HEK293T (cell line): ENCODE results near the gene HOXD11.

ENCODE experiments used
- CTCF ChIA-PET: fragments of 350-600 bp; formaldehyde crosslinking; extraction: SDS; loops from one replicate; lab custom pipeline; 2021; ENCODE audit warnings: antibody characterized with exemption, inconsistent platforms; lab: Yijun Ruan, JAX
- POLR2A ChIA-PET: fragments of 350-600 bp; formaldehyde crosslinking; extraction: SDS; loops from one replicate; lab custom pipeline; 2020; ENCODE audit warnings: antibody characterized with exemption, inconsistent platforms; lab: Yijun Ruan, JAX
- DNase-seq: peaks from one replicate; pipeline ENCODE4 v3.0.0; 2012; ENCODE audit warnings: mixed read lengths; ENCODE audit errors: extremely low spot score
- ARNT ChIP-seq: fragments of 450-650 bp; IDR thresholded peaks from 2 replicates; pipeline ENCODE4 v1.6.1; 2017; ENCODE audit warnings: mild to moderate bottlenecking
- BHLHE40 ChIP-seq: fragments of 450-650 bp; IDR thresholded peaks from 2 replicates; pipeline ENCODE4 v1.6.1; 2016; ENCODE audit warnings: mild to moderate bottlenecking, moderate library complexity, borderline replicate concordance
- CTBP1 ChIP-seq: fragments of 450-650 bp; IDR thresholded peaks from 2 replicates; pipeline ENCODE4 v1.6.1; 2016; ENCODE audit warnings: borderline replicate concordance
- ELF4 ChIP-seq: fragments of 450-650 bp; IDR thresholded peaks from 2 replicates; pipeline ENCODE4 v1.6.1; 2017; ENCODE audit warnings: antibody characterized with exemption
- FOXA1 ChIP-seq: fragments of 450-650 bp; IDR thresholded peaks from 2 replicates; pipeline ENCODE4 v1.6.1; 2016; ENCODE audit warnings: mild to moderate bottlenecking
- FOXK2 ChIP-seq: fragments of 450-650 bp; IDR thresholded peaks from 2 replicates; pipeline ENCODE4 v1.6.1; 2016; ENCODE audit warnings: mild to moderate bottlenecking
- FOXM1 ChIP-seq: fragments of 450-650 bp; IDR thresholded peaks from 2 replicates; pipeline ENCODE4 v1.6.1; 2017; ENCODE audit warnings: mild to moderate bottlenecking, borderline replicate concordance
- HDGF ChIP-seq: fragments of 450-650 bp; IDR thresholded peaks from 2 replicates; pipeline ENCODE4 v1.6.1; 2017; ENCODE audit warnings: antibody characterized with exemption, borderline replicate concordance
- L3MBTL2 ChIP-seq: fragments of 450-650 bp; conservative IDR thresholded peaks from 2 replicates; pipeline ENCODE4 v1.6.1; 2016; ENCODE audit warnings: mild to moderate bottlenecking
- LEF1 ChIP-seq: fragments of 450-650 bp; IDR thresholded peaks from 2 replicates; pipeline ENCODE4 v1.6.1; 2017; ENCODE audit warnings: mild to moderate bottlenecking, borderline replicate concordance
- NFRKB ChIP-seq: fragments of 450-650 bp; IDR thresholded peaks from 2 replicates; pipeline ENCODE4 v1.6.1; 2016; ENCODE audit warnings: mild to moderate bottlenecking, moderate library complexity
- SP1 ChIP-seq: fragments of 450-650 bp; IDR thresholded peaks from 2 replicates; pipeline ENCODE4 v1.6.1; 2017
- SUZ12 ChIP-seq: fragments of 450-650 bp; IDR thresholded peaks from 2 replicates; pipeline ENCODE4 v1.6.1; 2016; ENCODE audit warnings: mild to moderate bottlenecking
- TARDBP ChIP-seq: fragments of 450-650 bp; IDR thresholded peaks from 2 replicates; pipeline ENCODE4 v1.6.1; 2016
- ZNF384 ChIP-seq: fragments of 450-650 bp; IDR thresholded peaks from 2 replicates; pipeline ENCODE4 v1.6.1; 2016
- TF ChIP-seq, protein P1 (sequence below): fragments of 450-650 bp; IDR thresholded peaks from 2 replicates; pipeline ENCODE4 v1.6.1; 2016

HOXD11 gene

DNA sequence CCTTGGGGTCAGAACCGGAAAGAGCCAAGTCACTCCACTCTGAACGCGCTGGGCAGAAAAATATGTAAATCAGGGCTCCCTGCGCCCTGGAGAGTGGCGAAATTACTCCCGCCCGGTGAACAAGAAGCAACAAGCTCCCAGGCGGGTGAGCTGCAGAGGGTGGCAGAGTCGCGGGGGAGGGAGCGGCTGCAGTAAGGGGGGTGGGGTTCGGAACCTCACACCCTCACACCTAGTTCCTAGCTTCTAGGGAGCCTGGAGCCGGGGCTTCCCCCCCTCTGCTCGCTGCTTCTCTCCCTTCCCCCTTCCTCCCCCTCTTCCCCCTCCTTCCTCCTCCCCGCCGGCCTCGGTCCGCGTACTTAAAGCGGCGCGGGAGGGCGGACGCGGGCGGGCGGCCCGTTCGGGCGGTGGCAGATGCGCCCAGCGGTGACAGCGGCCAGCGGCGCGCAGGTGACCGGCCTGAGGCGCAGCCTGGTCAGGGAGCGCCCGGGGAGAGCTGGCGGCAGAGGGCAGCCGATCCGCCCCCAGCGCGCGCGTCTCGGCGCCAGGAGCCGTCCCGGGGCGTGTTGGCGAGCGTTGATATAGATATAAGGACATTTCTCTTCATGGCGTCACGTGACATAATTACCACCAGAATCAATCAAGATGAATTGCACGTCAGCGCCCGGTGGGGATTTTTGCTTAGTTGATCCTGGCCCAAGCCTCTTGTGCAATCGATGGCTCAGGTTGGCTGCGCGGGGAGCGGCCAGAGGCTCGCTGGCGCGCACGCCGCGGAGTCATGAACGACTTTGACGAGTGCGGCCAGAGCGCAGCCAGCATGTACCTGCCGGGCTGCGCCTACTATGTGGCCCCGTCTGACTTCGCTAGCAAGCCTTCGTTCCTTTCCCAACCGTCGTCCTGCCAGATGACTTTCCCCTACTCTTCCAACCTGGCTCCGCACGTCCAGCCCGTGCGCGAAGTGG is at the start of gene HOXD11:
TSS of gene HOXD11 (plus strand) at position 700 of the 959 bp plus-strand sequence. CDS start at position 776, 76 bp downstream.
- TF ChIP-seq SUZ12 (no peak), L3MBTL2 (peak; percentile 56; the same call in 1 of the 2 replicates), ZNF384 (no peak), BHLHE40 (no peak; the same call in 1 of the 2 replicates), FOXK2 (no peak), CTBP1 (peak; percentile 96), FOXA1 (no peak), SP1 (no peak), TARDBP (no peak), FOXM1 (peak; percentile 54; the same call in 1 of the 2 replicates), NFRKB (no peak), HDGF (no peak), ARNT (peak; percentile 89), LEF1 (peak; percentile 90; the same call in 1 of the 2 replicates)
- TF ChIP-seq, protein P1, sequence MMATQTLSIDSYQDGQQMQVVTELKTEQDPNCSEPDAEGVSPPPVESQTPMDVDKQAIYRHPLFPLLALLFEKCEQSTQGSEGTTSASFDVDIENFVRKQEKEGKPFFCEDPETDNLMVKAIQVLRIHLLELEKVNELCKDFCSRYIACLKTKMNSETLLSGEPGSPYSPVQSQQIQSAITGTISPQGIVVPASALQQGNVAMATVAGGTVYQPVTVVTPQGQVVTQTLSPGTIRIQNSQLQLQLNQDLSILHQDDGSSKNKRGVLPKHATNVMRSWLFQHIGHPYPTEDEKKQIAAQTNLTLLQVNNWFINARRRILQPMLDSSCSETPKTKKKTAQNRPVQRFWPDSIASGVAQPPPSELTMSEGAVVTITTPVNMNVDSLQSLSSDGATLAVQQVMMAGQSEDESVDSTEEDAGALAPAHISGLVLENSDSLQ, result peak; percentile 97
- ChIA-PET POLR2A (interaction anchor here (1.3 to 5.7 kb wide), 6 partner anchors 12 to 300 kb away, joined by 3 to 117 read pairs (median 14); partner anchors contain the start of genes HOXD13 and HOXD8), CTCF (no interaction called here)
- DNase-seq, result peak; percentile 81

DNA sequence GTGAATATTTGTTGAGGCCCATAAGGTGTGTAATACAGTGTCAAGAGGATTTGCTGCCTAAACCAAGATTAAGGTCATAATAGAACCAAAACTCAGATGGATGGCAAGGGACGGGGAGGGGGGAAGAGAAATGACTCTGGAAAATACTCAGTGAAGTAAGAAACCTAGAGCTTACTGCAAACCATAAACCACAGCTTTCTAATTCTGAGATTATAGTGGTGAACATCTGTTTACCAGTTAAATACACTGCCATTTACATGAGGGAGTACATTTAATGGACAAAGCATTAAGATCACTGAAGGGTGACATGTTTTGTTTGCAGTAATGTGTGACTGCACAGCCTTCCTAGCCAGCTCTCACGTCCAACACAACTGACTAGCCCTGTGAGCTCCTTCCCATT is 43.1 kb upstream of the HOXD11 start:
- ChIA-PET POLR2A (no interaction called here), CTCF (interaction anchor here (1.5 kb wide), 1 partner anchor 17 kb away, joined by 4 read pairs; no protein-coding TSS in a partner anchor)
- no peak for DNase-seq
- TF ChIP-seq FOXM1 (no peak), ELF4 (no peak), FOXK2 (no peak), SUZ12 (no peak), TARDBP (no peak), SP1 (no peak), CTBP1 (no peak), NFRKB (no peak), BHLHE40 (no peak), L3MBTL2 (no peak), ARNT (no peak), HDGF (no peak), ZNF384 (no peak), LEF1 (no peak), FOXA1 (no peak)
- TF ChIP-seq, protein P1, result no peak

DNA sequence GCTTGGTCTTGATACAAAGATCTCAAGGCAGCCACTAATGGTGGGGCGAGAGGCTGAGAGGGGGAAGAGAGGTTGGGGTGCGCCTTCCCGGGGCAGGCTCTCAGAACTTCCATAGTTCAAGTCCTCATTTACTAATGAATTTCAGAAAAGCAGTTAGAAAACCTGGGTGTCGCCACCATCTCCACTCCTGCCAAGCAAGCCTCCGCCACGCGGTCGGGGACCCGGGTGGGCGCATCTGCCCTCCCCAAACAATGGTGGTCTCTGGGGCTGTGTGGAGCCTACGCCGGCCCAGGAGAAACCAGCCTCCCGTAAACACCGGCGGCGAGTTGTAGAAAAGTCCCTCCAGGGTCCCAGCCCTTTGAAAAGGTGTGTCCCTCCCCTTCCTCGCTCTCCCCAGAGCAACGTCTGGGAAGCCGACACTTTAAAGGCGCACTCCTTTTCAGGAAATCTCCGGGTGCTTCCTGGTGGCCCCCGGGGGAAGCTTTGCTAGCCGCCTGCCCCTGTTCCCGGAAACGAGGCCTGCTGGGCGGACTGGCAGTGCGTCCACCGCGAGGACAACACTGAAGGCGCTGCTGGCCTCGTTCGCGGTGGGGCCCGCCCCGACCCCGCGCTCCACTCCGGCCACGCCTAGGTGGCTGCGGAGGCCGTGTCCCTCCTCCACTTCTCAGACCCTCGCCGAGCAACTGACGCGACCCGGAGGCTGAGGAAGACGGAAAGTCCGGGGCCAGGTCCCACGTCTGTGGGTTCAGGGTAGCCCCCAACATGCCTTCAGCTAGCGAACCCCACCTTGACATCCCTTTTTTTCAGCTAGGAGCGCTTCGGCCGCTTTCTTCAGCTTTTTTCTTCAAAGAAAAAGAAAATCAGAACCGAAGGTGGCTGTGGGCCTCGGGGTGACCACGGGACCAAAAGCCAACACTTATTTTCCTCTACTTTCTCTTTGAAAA is 40.2 kb upstream of the HOXD11 start:
- no peak for DNase-seq
- TF ChIP-seq L3MBTL2 (no peak), FOXA1 (no peak), FOXM1 (no peak)
- ChIA-PET CTCF (no interaction called here), POLR2A (no interaction called here)

DNA sequence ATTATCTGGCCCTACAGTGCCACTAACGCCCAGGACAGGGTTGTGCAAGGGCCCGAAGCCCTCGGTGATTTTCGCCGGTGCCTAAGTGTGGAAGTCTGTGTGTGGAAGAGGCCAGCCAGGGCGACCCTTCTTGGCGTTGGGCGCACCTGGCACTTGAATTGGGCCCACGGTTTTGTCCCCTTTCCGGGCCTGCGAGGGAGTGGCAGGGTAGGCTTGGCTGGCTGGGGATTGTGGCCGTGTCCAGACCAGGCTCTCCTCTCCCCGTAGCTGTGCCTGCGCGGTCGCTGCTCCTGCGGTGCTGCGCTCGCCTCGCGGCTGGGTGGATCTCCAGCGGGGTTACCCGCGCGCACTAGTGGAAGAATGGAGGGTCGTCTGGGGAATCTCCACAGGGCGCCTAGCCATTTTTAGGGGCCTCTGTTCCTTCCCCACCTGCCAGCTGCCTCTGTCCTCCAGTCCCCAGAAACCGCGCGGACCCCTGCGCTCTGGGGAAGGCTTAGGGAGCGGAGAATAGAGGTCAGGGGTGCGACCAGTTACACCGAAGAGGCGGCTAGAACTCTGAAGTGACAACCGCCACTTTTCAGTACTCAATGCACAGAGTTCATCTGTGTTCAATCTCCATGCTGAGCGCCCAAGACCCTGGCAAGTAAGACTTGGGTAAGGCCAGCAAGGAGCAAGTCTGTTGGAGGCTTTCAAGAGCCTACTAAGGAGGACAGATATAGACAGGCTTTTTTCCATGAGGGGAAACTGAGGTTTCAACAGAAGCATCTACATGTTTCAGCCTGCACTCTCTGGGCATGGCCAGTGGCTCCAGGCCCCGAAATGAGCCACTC is 39.3 kb upstream of the HOXD11 start:
- ChIA-PET CTCF (no interaction called here), POLR2A (no interaction called here)
- TF ChIP-seq L3MBTL2 (no peak), FOXK2 (no peak), NFRKB (no peak), BHLHE40 (no peak), ARNT (no peak), CTBP1 (no peak)
- no peak for DNase-seq

DNA sequence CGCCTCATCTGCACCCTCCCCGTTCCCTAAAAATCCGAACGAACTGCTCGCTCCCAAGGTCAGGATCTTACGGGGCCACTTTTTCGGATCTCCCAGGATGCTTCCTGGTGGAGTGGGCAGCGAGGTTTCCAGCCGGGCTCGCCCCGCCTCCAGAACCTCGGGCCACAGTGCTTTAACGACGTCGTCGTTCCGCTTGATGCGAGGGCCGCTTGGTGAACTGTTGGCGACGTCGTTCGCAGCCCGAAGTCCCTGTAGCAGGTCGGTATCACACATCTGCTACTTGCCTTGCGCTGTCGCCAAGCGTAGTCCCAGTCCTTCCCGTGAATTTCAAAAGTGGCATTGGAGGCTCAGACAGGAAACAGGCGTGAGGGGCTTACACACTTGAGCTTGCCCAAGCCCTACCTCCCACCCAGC is 38.7 kb upstream of the HOXD11 start:
- CTCF ChIA-PET, result interaction anchor here (1.7 kb wide), 1 partner anchor 12 kb away, joined by 5 read pairs; no protein-coding TSS in a partner anchor
- no peak for DNase-seq
- POLR2A ChIA-PET, result no interaction called here
- no peak for TF ChIP-seq ELF4
- TF ChIP-seq BHLHE40, result no peak
- no peak for TF ChIP-seq FOXK2
- no peak for TF ChIP-seq TARDBP
- TF ChIP-seq FOXA1, result no peak
- TF ChIP-seq NFRKB, result no peak
- no peak for TF ChIP-seq ARNT
- no peak for TF ChIP-seq FOXM1
- TF ChIP-seq SP1, result no peak
- TF ChIP-seq CTBP1, result no peak
- TF ChIP-seq HDGF, result no peak
- TF ChIP-seq SUZ12, result no peak
- TF ChIP-seq ZNF384, result no peak
